Stomach (tissue), 4 donors: ENCODE results near the gene LDLRAD3.

ENCODE experiments used
- CTCF ChIP-seq, 7 experiments: fragments of 450-650 bp in 4 of 7; fragments of 200-600 bp in 3 of 7; sonication (generic) in 3 of 7; IDR thresholded peaks; one replicate each; pipeline ENCODE4 v1.5.1; 2016 to 2019; ENCODE audit warnings: antibody characterized with exemption in 7 of 7, control low read depth in 2 of 7, mild to moderate bottlenecking in 1 of 7
- EP300 ChIP-seq: sonication (generic); formaldehyde crosslinking; IDR thresholded peaks from one replicate; pipeline ENCODE4 v1.6.1; 2017; ENCODE audit warnings: antibody characterized with exemption

GRCh38 chr11:36008584-36008983 is 64.7 kb downstream of the LDLRAD3 start:
- TF ChIP-seq CTCF (IDR thresholded peaks at IDR 0.05) (no peak), EP300 (no peak)
